NCI-H345 (cell line): ENCODE data around the gene MBL2.

Experiments used
- DNase-seq: peaks from one replicate; lab custom pipeline; 2025; lab: John Stamatoyannopoulos, UW

MBL2 gene

GRCh38 chr10:52772623-52773022 lies at the start of gene MBL2:
TSS of gene MBL2 (minus strand) at chr10:52772784. CDS start at chr10:52771635, 1,149 bp downstream.
- no peak for DNase-seq

GRCh38 chr10:52820309-52820708 lies 47.7 kb upstream of the MBL2 start:
- no peak for DNase-seq

GRCh38 chr10:52818019-52818418 lies 45.4 kb upstream of the MBL2 start:
- DNase-seq: peak; percentile 56

GRCh38 chr10:52814506-52814905 lies 41.9 kb upstream of the MBL2 start:
- DNase-seq: no peak

GRCh38 chr10:52811776-52812175 lies 39.2 kb upstream of the MBL2 start:
- DNase-seq: no peak

- DNase-seq: no peak
These were observed 38.2 kb upstream of the MBL2 start for GRCh38 chr10:52810761-52811160.

GRCh38 chr10:52807803-52808202 lies 35.2 kb upstream of the MBL2 start:
- DNase-seq: no peak

- no peak for DNase-seq
These were observed 33.1 kb upstream of the MBL2 start for GRCh38 chr10:52805414-52806285.

GRCh38 chr10:52801947-52802346 lies 29.4 kb upstream of the MBL2 start:
- no peak for DNase-seq

GRCh38 chr10:52786098-52786497 lies 13.5 kb upstream of the MBL2 start:
- no peak for DNase-seq

- no peak for DNase-seq
These were observed 12.8 kb upstream of the MBL2 start for GRCh38 chr10:52785418-52785817.

GRCh38 chr10:52783726-52784125 lies 11.1 kb upstream of the MBL2 start:
- no peak for DNase-seq

- no peak for DNase-seq
These were observed 10.0 kb upstream of the MBL2 start for GRCh38 chr10:52782554-52782953.

- no peak for DNase-seq
These were observed 8.0 kb upstream of the MBL2 start for GRCh38 chr10:52780391-52781155.

GRCh38 chr10:52779541-52780390 lies 7.2 kb upstream of the MBL2 start:
- peak; percentile 32 for DNase-seq

GRCh38 chr10:52778511-52779392 lies 6.2 kb upstream of the MBL2 start:
- DNase-seq: no peak

- no peak for DNase-seq
These were observed 4.8 kb upstream of the MBL2 start for GRCh38 chr10:52777414-52777813.

- DNase-seq: no peak
These were observed 3.9 kb upstream of the MBL2 start for GRCh38 chr10:52776471-52776903.

GRCh38 chr10:52775132-52775647 lies 2.6 kb upstream of the MBL2 start:
- DNase-seq: no peak

- DNase-seq: no peak
These were observed 2.1 kb upstream of the MBL2 start for GRCh38 chr10:52774600-52775106.

- DNase-seq: no peak
These were observed 1.6 kb upstream of the MBL2 start for GRCh38 chr10:52774182-52774581.
